DMS 273 (cell line): ENCODE measurements around the gene IL12A.

Source experiments
- DNase-seq: peaks from one replicate; lab custom pipeline; 2025; ENCODE audit not compliant: unreplicated experiment; lab: John Stamatoyannopoulos, UW

The IL12A gene

DNA sequence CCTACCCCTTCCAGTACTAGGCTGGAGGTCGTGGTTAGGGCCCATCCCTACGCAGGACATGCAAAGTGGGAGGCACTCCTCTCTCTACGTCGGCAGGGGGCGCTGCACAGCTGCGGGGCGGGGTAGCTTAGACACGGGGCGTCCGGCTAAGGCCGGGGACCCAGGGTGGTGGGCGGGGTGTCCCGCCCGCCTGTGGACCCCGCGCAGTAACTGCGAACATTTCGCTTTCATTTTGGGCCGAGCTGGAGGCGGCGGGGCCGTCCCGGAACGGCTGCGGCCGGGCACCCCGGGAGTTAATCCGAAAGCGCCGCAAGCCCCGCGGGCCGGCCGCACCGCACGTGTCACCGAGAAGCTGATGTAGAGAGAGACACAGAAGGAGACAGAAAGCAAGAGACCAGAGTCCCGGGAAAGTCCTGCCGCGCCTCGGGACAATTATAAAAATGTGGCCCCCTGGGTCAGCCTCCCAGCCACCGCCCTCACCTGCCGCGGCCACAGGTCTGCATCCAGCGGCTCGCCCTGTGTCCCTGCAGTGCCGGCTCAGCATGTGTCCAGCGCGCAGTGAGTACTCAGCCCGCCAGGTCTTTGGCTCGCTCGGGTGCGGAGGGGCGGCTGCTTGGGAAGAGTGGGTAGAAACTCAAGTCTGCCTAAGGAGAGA, at the start of gene IL12A:
Gene IL12A (plus strand): TSS at position 219 of the 655 bp plus-strand sequence.
- peak; percentile 96 for DNase-seq

DNA sequence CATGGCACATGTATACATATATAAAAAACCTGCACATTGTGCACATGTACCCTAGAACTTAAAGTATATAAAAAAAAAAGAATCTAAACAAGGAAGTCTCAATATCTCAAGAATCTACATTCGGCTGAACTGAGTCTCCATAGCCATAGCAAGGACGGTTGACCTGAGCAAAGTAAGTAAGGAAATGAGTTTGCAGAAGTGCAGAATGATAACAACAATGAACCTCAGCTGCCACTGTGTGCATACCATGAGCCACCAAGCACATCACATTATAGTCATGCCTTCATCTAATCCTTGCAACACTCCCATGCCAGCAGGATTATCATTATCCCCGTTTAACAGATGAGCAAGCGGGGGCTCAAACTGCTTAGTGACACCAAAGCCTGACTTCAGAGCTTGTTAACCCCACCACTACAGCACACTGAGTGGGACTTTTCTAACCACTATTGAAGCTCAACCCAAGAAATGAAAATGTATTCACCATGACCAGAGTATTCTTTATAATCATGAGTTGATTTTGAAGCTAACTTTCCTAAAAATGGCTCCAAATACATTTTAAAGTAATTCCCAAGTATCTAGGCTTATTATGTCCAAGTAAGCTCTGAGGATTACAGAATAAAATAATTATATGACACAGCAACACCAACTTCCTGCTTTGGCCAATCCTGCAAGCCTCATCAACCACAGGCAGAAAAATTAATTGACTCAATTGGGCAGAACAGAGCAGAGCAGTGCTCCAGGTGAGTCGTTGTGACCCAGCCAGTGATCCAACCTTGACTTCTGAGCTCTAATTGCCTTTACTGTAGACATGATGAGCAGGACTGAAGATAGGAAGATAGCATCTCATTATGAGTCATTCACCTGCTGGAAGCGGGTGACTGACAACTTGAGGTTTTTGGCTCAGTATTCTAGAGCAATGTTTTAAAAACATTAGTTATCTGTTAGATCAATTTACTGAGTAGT, 47.3 kb upstream of the IL12A start:
- DNase-seq: no peak

DNA sequence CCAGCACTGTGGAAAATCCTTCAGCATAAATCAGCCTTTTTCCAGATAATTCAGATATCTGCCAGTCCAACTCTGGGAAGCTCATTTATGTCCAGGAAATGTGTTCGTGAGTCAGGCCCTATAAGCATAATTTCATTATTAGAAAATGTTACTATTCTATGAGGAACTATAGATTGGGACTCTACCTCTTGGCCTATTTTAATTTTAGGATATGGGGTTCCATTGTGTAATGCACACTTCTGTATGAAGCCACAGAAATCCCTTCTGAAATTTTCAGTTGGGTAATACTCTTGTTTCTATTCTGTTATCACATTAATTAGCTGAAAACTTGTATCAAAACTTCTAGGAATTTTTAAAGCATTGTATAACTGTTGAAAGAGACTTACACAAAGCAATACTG, 43.9 kb upstream of the IL12A start:
- no peak for DNase-seq

DNA sequence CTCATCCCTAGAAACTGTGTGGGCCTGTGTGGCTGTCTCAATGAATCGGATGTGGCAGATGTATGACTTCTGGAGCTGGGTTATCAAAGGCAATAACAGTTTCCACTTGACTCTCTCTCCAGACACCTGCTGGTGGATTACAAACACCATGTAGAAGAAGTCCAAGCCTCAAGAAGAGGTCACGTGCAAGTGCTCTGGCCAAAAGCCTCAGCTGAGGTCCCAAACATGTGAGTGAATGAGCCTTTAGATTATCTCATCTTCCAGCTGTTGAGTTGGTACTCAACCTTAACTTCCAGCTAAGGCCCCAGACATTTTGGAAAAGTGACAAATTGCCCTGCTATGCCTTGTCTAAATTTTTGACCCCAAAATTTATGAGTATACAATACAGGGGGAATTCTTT, 42.7 kb upstream of the IL12A start:
- no peak for DNase-seq

DNA sequence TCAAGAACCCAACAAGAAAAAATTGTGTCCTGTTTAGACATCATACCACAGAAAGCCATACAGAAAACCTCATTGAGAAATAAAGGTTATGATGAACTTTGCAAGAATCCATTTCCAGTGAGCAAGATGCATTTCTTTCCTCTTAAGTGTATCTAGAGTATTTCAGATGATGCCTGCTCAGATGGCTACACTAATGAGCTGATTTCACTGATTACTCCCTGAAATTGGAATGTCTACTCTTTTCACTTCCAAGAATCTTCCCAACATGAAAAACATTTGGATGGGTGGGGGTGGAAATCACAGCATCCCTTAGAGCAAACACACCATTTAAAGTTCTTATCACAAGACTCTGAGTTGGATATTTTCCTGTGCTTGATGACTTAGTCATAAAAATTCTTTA, 41.4 kb upstream of the IL12A start:
- no peak for DNase-seq

DNA sequence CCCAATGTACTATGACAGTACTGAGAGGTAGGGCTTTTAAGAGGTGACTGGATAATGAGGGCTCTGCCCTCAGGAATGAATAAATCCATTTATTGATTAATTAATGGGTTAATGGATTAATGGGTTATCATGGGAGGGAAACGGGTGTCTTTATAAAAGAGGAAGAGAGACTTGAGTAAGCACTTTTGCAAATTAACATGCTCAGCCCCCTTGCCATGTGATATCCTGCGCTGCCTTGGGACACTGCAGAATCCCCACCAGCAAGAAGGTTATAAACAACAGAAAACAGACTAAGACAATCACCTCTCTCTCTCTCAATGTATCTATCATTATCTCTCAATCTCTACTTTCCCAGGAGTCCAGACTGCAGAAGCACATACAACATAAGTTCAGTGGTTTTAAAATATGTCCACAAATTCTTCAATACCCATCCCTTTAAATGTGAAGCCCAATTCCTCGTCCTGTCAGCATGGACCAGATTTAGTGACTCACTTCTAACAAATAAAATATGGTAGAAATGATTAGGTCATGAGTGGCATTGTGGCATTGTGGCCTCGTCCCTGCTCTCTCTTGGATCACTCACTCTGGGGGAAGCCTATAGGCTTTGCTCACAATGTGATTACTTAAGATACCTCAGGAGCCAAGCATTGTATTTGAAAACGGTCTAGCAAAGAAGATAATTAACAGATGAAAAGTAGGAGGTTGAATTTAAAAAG, 40.0 kb upstream of the IL12A start:
- no peak for DNase-seq

DNA sequence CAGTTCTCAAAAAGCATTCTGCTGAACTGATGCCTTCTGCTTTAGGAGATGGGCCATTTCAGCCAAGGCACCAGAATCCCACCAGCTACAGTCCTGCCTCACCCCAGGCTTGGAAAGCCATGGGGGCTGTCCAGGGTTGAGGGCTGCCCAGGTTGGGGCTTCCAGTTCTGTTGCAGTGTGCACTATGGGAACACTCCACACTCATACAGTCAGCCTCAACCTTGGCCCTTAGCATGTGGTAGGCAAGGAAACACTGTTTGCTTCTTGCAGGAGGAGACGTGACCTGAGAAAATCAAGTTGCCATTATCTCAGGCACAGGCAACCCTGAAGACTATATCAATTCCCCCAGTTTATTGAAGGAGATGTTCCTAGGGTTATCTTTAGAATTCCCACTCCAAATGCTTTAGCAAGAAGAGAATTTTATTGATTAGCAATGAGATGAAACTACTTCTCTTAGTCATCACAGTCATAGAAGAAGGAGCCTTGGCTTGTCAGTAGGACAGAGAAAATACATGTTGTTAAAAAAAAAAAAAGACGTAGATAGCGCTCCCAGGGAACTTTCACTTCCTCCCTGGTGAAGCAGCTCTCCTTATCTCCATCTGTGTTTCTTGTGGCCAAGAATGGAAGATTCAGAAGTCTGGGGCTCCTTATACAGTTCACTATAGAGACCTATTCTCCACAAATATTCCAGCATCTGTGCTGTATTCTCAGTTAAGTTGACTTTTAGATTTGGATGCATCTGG, 38.3 kb upstream of the IL12A start:
- no peak for DNase-seq

DNA sequence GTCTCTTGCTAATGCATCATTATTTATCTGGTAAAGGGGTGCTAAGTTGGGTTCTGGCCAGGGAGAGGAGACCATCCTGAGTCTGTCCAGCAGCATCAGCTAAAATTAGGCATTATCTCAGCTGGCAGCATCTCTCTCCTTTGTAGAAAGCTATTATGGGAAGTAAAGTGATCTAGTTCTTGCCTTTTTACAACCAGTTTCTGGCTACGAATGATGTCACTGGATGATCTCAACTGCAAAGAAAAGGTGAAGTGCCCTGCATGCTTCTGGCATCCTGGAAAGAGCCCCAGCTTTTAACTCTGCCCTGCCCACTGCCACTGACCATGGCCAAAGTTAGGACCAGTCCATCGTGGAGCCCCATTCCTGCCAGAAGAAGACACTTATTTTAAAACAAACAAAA, 37.1 kb upstream of the IL12A start:
- no peak for DNase-seq

DNA sequence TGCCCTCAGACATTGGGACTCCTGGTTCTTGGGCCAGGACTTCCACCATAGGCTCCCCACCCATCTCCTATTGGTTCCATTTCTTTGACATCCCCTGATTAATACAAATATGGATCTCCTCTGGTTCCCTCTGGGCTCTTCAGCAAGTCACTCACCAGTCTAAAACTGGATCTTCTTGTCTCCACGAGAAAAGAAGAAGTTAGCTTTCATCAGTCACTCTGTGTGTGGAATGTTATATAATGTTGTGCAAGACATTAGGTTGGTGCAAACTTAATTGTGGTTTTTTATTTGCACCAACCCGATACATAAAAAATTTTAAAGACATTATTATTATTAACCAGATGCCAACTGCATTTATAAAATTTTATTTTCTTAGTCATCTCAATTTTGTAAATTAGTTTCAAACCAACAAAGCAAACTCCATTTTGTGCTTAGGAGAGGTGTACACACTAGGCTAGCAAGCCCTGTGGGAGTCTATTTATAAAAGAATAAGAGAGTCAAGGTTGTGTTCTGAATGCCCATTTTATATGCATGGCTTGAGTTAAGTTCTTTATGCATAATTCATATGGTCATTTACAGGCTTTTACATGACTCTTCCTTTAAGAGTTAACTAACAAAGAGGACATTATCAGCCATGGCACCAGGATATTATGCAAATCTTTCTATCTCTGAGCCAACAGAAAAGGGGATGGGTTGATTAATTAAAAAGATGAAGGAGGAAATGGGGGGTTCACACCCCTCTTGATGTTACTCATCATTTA, 35.1 kb upstream of the IL12A start:
- no peak for DNase-seq

DNA sequence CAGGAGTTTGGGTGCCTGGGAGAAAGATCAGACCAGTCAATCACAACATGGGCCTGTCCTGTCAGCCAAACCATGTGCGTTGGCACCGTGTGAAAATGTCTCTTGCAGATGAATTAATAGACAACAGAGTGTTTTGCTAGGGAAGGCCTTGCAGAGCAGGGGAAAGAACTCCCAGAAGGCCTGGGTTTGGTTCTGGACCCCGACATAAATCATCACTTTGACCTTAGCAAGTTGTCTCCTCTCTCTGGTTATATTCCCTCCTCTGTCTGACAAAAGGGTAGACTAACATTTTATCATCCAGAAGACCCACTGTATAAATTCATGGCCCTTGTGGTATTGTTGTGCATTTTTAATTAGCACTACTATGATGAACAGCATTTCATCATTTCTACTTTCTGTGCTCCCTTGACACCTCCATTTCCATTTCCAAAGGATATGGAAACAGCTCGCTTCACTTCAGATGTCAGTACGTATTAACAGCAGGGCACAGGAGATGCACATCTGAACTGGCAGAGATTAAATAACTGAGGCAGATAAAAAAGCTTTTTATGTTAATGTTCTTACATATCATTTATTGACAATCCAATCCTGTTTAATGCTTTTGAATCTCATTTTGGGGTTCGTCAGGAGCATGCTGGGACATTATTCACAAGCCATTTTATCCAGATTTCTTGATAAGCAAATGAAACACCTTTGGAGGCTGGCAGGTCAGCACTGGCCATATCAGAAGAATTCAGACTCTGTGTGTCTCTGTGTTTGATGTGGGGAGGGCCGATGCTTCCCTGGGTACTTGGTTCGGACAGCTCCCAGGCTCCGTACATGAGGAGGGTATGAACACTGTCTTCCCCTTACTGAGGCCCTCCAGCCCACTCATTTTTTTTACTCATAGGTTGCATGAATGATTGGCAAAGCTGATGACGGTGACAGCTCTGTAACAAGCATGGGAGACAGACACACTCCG, 28.2 kb upstream of the IL12A start:
- DNase-seq: no peak

DNA sequence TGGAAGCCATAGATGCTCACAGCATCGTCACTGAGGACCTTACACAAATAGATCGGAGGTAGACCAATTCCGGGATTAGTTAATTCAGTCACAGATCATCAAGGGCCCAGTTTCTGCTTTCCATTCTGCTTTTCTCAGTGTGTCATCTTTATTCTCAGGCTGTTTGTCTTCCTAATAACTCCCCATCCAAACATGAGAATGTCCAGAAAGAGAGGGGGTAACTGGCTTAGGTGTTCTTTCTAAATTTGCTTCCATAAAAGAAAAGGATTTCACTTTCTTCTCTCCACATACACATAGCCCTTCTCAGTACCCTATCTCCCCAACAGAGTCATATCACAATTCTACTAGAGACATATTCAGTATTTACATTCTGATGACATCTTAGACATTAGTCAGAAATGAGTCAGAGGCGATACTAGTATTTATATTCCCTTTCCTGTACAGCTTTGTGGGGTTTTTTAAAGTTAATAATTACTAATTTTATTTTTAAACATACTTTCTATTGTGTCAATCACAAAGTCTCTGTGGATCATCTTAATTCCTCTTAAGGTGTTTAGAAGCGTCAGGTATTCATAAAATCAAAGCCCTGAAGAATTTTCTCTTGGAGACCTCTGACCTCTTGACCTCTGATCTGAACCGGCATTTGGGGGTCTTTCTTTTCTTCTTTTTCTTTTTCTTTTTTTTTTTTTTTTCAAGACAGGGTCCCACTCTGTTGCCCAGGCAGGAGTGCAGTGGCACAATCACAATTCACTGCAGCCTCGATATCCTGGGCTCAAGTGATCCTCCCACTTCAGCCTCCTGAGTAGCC, 24.3 kb upstream of the IL12A start:
- DNase-seq: no peak

DNA sequence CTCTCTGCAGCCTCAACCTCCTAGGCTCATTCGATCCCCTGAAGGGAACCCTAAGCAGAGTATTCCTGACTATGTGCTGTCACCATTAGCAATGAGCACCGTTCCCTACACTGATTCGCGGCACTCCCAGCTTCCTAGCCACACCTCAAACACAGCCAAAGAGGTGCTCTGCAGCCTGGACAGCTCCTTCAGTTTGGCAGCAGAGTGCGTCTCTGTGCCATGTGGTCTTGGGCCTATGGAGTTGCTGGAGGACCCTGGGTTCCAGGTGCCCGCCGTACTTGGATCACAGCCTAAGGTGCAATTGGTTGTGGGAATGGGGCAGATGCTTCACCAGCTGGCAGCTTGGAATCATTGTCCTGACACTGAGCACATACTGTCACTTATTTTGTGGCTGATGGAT, 17.3 kb upstream of the IL12A start:
- DNase-seq: peak; percentile 83

DNA sequence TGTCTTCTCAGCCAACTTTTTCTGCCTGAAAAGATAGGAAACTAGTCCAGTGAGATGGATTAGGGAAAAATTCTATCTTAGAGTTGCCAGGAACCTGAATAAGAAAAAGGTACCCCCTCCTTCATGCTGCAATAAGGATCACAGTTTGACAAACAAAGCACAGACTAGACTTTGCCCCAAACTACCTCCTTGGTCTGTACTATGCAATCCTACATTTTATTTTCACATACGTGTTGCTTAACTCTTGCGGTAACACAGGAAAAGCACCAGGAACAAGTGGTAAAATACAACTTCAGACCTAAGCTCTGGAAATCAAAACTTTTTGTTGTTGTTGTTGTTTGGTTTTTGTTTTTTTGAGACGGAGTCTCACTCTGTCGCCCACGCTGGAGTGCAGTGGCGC, 11.3 kb upstream of the IL12A start:
- DNase-seq: no peak

DNA sequence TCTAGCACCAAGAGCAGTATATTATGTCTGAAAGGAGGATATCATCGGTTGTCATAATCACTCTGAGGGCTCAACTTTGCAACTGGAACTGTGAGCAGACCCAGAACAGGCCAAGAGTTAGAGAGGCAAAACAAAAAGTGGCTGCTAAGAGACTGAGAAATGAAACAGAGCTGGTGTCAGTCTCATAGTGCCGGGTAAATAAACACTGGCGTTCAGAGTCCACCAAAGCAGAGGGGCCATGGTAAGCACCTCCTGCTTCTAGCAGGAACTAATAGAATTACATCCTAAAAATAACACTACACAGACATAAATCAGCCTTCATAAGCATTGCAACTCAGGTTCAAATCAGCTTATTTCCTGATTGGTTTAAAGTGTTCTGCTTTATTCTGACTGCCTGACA, 10.3 kb upstream of the IL12A start:
- DNase-seq: no peak

DNA sequence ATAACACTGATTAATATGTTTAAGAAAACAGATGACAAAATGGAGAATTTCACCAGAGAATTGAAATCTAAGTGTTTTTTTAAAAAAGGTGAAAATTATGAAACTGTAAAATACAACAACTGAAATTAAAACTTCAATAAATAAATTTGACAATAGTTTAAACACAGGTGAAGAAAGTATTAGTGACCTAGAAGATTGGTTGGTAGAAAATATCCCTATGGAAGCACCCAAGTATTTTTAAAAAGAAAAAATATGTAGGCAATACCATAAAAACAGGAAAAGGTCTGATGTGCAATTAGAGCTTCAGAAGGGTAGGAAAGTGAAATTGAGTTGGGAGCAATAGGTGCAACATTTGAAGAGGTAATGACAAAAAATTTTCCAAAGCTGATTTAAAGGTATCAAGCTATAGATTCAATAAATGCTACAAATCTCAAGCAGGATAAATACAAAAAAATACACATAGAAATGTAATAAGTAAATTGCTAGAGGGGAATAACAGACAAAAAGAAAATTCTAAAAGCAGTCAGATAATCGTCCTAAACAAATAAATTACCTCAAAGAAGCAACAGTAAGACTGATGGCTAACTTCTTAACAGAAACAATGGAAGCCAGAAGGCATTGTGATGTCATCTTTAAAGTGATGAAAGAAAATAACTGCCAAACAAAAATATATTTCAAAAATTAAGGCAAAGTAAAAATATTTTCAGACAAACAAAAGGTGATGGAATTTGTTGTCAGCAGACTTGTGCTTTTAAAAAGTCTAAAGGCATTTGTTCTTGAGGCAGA, 9.5 kb upstream of the IL12A start:
- DNase-seq: no peak

DNA sequence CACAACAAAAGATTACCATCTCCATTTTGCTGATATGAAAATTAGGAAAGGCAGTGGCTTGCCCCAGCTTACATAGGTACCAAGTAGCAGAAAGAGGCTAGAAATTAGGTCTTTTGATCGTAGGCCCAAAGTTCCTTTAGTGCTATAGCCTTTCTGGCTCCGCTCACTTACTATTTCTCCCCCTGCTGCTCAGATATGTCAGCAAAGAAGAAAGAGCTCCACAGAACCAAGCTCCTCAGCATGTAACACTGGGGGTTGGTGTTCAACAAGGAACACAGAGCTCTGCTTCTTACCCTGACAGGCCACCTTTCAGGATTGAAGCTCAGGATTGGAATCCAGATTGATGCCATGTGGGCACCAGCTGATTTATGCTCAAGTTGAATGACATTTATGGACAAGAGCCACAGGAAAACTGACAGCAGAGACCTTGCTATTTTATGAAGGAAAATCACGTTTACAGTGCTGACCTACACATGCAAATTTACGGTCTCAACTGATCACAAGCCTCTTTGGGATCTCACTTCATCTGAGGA, 6.1 kb upstream of the IL12A start:
- DNase-seq: no peak

DNA sequence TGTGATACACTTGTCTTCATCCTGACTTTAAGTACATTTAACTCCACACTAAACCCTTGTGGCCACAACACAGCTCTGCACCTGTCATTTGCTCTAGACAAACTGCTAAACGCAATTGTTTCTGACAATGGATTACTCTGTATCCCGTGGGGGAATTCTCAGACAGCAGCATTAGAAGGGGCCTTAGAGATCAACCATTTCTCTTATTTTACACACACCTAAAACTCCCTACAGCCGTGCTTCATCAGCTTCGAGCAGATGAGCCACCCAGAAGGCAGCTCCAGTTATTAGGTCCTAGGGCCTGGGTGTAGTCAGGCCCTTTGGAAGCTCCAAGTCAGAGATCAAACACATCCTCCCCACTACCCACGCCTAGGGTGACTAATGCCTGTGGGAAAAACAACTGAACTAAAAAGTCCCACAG, 1.3 kb upstream of the IL12A start:
- peak; percentile 22 for DNase-seq
